ENCODE results near the gene UBD.

The UBD gene

DNA sequence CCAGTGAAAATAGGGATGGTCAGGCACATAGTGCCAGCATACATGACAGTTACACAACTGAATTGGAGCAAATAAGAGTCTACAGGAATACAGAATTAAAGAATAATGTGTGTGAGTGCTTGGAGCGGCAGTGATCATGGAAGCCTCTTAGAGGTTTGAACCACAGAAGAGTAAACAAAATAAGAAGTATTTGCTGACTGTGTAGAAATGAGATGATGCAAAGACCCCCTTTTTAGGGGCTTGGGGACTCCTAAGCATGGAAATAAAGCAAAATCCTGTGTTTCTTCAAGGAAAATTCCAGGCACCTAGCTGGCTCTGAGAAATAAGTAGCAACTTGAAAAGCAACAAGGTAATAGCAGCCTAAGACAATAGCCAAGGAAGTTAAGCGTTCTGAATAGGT is 32.1 kb upstream of the UBD start:
- no peaks in the 10 kb centered on the region for H4K20me1 ChIP-seq (ENCODE audit: insufficient read depth, low read length, poor library complexity, severe bottlenecking)
- H3K27me3 ChIP-seq (ENCODE audit: insufficient read depth, low read length, poor library complexity, severe bottlenecking), result no peaks in the 10 kb centered on the region
- H3K36me3 ChIP-seq (ENCODE audit: insufficient read depth, low read length), result no peaks in the 10 kb centered on the region

GRCh38 chr6:29590218-29590808 is 30.8 kb upstream of the UBD start:
- no peaks in the 10 kb centered on the region for H3K36me3 ChIP-seq (ENCODE audit: insufficient read depth, low read length)
- no peaks in the 10 kb centered on the region for H3K4me1 ChIP-seq (ENCODE audit: insufficient read depth, low read length, poor library complexity, severe bottlenecking)
- H3F3A ChIP-seq (ENCODE audit: low read depth), result no peaks in the 10 kb centered on the region
- H3K9me3 ChIP-seq (ENCODE audit: insufficient read depth, low read depth, low read length), result no peaks in the 10 kb centered on the region
- no peak overlapping the region for H3K9ac ChIP-seq (ENCODE audit: low read depth, low read length, poor library complexity, severe bottlenecking)
- no peaks in the 10 kb centered on the region for H3K27me3 ChIP-seq (ENCODE audit: insufficient read depth, low read length, poor library complexity, severe bottlenecking)
- no peak overlapping the region for H3K4me3 ChIP-seq (ENCODE audit: low read length, poor library complexity, severe bottlenecking)
- no peaks in the 10 kb centered on the region for H4K20me1 ChIP-seq (ENCODE audit: insufficient read depth, low read length, poor library complexity, severe bottlenecking)
- no peaks in the 10 kb centered on the region for H3K79me2 ChIP-seq (ENCODE audit: insufficient read depth, low read length)
- H3K4me2 ChIP-seq (ENCODE audit: low read depth, low read length, poor library complexity, severe bottlenecking), result no peak overlapping the region
- TF ChIP-seq EZH2phosphoT487 (IDR thresholded peaks at IDR 0.05; ENCODE audit: borderline replicate concordance), result no peak
- TF ChIP-seq, protein P1, sequence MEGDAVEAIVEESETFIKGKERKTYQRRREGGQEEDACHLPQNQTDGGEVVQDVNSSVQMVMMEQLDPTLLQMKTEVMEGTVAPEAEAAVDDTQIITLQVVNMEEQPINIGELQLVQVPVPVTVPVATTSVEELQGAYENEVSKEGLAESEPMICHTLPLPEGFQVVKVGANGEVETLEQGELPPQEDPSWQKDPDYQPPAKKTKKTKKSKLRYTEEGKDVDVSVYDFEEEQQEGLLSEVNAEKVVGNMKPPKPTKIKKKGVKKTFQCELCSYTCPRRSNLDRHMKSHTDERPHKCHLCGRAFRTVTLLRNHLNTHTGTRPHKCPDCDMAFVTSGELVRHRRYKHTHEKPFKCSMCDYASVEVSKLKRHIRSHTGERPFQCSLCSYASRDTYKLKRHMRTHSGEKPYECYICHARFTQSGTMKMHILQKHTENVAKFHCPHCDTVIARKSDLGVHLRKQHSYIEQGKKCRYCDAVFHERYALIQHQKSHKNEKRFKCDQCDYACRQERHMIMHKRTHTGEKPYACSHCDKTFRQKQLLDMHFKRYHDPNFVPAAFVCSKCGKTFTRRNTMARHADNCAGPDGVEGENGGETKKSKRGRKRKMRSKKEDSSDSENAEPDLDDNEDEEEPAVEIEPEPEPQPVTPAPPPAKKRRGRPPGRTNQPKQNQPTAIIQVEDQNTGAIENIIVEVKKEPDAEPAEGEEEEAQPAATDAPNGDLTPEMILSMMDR (conservative IDR thresholded peaks at IDR 0.05; ENCODE audit: low read length), result no peak
- H3K9me2 ChIP-seq (replicated peaks; ENCODE audit: low read depth, low read length), result no peaks in the 10 kb centered on the region
- H2AFZ ChIP-seq (ENCODE audit: low read length), result no peak overlapping the region

More for the DNA sequence above, 32.1 kb upstream of the UBD start:
- H3K4me2 ChIP-seq (ENCODE audit: low read depth, low read length, poor library complexity, severe bottlenecking), result no peak overlapping the region
- no peak overlapping the region for H2AFZ ChIP-seq (ENCODE audit: low read length)
- no peaks in the 10 kb centered on the region for H3F3A ChIP-seq (ENCODE audit: low read depth)
- H3K9ac ChIP-seq (ENCODE audit: low read depth, low read length, poor library complexity, severe bottlenecking), result no peak overlapping the region
- no peaks in the 10 kb centered on the region for H3K9me2 ChIP-seq (replicated peaks; ENCODE audit: low read depth, low read length)
- H3K4me3 ChIP-seq (ENCODE audit: low read length, poor library complexity, severe bottlenecking), result no peak overlapping the region
- H3K9me3 ChIP-seq (ENCODE audit: insufficient read depth, low read depth, low read length), result no peaks in the 10 kb centered on the region
- H3K79me2 ChIP-seq (ENCODE audit: insufficient read depth, low read length), result no peaks in the 10 kb centered on the region
- H3K4me1 ChIP-seq (ENCODE audit: insufficient read depth, low read length, poor library complexity, severe bottlenecking), result no peaks in the 10 kb centered on the region
- TF ChIP-seq, protein P1 (conservative IDR thresholded peaks at IDR 0.05; ENCODE audit: low read length), result no peak
- no peak for TF ChIP-seq EZH2phosphoT487 (IDR thresholded peaks at IDR 0.05; ENCODE audit: borderline replicate concordance)

DNA sequence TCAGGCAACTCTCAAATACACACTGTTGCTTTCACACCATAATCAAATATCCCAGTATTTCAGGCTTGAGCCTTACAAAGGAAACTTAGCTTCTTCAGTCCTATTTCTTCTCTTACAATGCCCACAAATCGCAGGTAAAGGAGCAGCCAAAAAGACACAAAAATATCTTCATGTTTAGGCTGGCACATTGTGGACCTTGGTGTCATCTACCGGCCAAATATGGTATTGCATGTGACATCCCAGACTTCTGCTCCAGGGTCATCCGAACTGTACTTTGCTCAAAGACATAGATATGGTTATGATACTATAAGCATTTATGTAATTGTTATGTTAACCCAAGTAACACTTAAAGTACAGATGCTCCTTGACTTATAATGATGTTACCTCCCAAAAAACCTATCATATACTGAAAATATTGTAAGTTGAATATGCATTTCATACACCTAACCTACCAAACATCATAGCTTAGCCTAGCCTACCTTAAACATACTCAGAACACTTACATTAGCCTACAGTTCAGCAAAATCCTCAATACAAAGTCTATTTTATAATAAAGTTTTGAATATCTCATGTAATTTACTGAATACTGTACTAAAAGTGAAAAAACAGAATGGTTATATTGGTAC is 30.0 kb upstream of the UBD start:
- Histone ChIP-seq H3K4me1 (ENCODE audit: insufficient read depth, low read length, poor library complexity, severe bottlenecking) (no peaks in the 10 kb centered on the region), H3F3A (ENCODE audit: low read depth) (no peaks in the 10 kb centered on the region), H3K4me2 (ENCODE audit: low read depth, low read length, poor library complexity, severe bottlenecking) (no peak overlapping the region), H4K20me1 (ENCODE audit: insufficient read depth, low read length, poor library complexity, severe bottlenecking) (no peaks in the 10 kb centered on the region), H3K4me3 (ENCODE audit: low read length, poor library complexity, severe bottlenecking) (no peak overlapping the region), H3K79me2 (ENCODE audit: insufficient read depth, low read length) (no peaks in the 10 kb centered on the region), H3K9ac (ENCODE audit: low read depth, low read length, poor library complexity, severe bottlenecking) (no peak overlapping the region), H3K9me3 (ENCODE audit: insufficient read depth, low read depth, low read length) (no peaks in the 10 kb centered on the region), H3K36me3 (ENCODE audit: insufficient read depth, low read length) (no peaks in the 10 kb centered on the region), H3K9me2 (replicated peaks; ENCODE audit: low read depth, low read length) (no peaks in the 10 kb centered on the region), H3K27me3 (ENCODE audit: insufficient read depth, low read length, poor library complexity, severe bottlenecking) (no peaks in the 10 kb centered on the region), H2AFZ (ENCODE audit: low read length) (no peak overlapping the region)
- TF ChIP-seq, protein P1 (conservative IDR thresholded peaks at IDR 0.05; ENCODE audit: low read length), result peak; percentile 99
- TF ChIP-seq EZH2phosphoT487 (IDR thresholded peaks at IDR 0.05; ENCODE audit: borderline replicate concordance), result no peak

All from Loucy (cell line).